NAMALWA (cell line): ENCODE data around the gene HIGD1A.
A peak's percentile ranks its signal among the peaks of the same experiment; 100 is the strongest.

Experiments used
- DNase-seq: peaks from one replicate; pipeline ENCODE4 v3.0.0-alpha.2; 2015; ENCODE audit warnings: low spot score

The HIGD1A gene

GRCh38 chr3:42734263-42734860 lies 69.9 kb downstream of the HIGD1A start:
- no peak for DNase-seq

- DNase-seq, result peak; percentile 3
Observed at GRCh38 chr3:42733501-42734262, 70.6 kb downstream of the HIGD1A start.
